H9 (cell line): ENCODE data around the gene GGTLC2. TPM values are rescaled to one million over a fixed set of nuclear protein-coding genes. Genes with fewer than 3 reads are reported as not detected.

Source experiments
- DNase-seq: peaks from one replicate; pipeline ENCODE4 v3.0.0-alpha.2; 2017
- H2AFZ ChIP-seq: one replicate; pipeline ENCODE4 v1.6.1; 2013; ENCODE audit warnings: mild to moderate bottlenecking, low read length, control low read depth, moderate library complexity
- H2AK5ac ChIP-seq: 2 replicates; pipeline ENCODE4 v1.6.1; 2013; ENCODE audit warnings: low read length, control low read depth, mixed read lengths; ENCODE audit not compliant: insufficient read length
- H2BK120ac ChIP-seq: one replicate; pipeline ENCODE4 v1.6.1; 2013; ENCODE audit warnings: low read depth, mild to moderate bottlenecking, low read length, control low read depth, inconsistent platforms; ENCODE audit not compliant: poor library complexity, severe bottlenecking
- H2BK12ac ChIP-seq: 2 replicates; pipeline ENCODE4 v1.6.1; 2013; ENCODE audit warnings: low read length, control low read depth, mixed read lengths, low read depth; ENCODE audit not compliant: insufficient read length
- H2BK15ac ChIP-seq: 2 replicates; pipeline ENCODE4 v1.6.1; 2013; ENCODE audit warnings: low read depth, low read length, control low read depth
- H2BK20ac ChIP-seq: one replicate; pipeline ENCODE4 v1.6.1; 2013; ENCODE audit warnings: low read depth, mild to moderate bottlenecking, low read length, control low read depth, inconsistent platforms; ENCODE audit not compliant: poor library complexity, severe bottlenecking
- H2BK5ac ChIP-seq: 2 replicates; pipeline ENCODE4 v1.6.1; 2013; ENCODE audit warnings: low read length, control low read depth, mixed read lengths; ENCODE audit not compliant: insufficient read length
- H3K14ac ChIP-seq: 2 replicates; pipeline ENCODE4 v1.6.1; 2013; ENCODE audit warnings: low read length, control low read depth; ENCODE audit not compliant: insufficient read depth
- H3K18ac ChIP-seq: 2 replicates; pipeline ENCODE4 v1.6.1; 2013; ENCODE audit warnings: low read depth, mild to moderate bottlenecking, mixed read lengths, low read length, control low read depth; ENCODE audit not compliant: insufficient read length
- H3K23ac ChIP-seq: 2 replicates; pipeline ENCODE4 v1.6.1; 2013; ENCODE audit warnings: low read length, control low read depth, mixed read lengths, low read depth; ENCODE audit not compliant: insufficient read length
- H3K23me2 ChIP-seq: 2 replicates; pipeline ENCODE4 v1.6.1; 2013; ENCODE audit warnings: low read depth, mild to moderate bottlenecking, mixed read lengths, low read length, control low read depth; ENCODE audit not compliant: insufficient read length, poor library complexity, severe bottlenecking
- H3K27ac ChIP-seq: 2 replicates; pipeline ENCODE4 v1.5.1; 2013; ENCODE audit warnings: low read length, control low read depth, mixed read lengths, low read depth; ENCODE audit not compliant: insufficient read length
- H3K27me3 ChIP-seq: 2 replicates; pipeline ENCODE4 v1.6.1; 2013; ENCODE audit warnings: low read length, control low read depth, inconsistent platforms; ENCODE audit not compliant: insufficient read depth
- H3K4ac ChIP-seq: 2 replicates; pipeline ENCODE4 v1.6.1; 2013; ENCODE audit warnings: low read depth, mild to moderate bottlenecking, control low read depth, inconsistent platforms, low read length, moderate library complexity
- H3K4me1 ChIP-seq: 2 replicates; pipeline ENCODE4 v1.6.1; 2013; ENCODE audit warnings: low read length, control low read depth, inconsistent platforms; ENCODE audit not compliant: insufficient read depth
- H3K4me2 ChIP-seq: 2 replicates; pipeline ENCODE4 v1.6.1; 2013; ENCODE audit warnings: low read length, control low read depth, mixed read lengths; ENCODE audit not compliant: insufficient read length, insufficient read depth
- H3K56ac ChIP-seq: 2 replicates; pipeline ENCODE4 v1.6.1; 2013; ENCODE audit warnings: low read depth, mild to moderate bottlenecking, mixed read lengths, low read length, control low read depth; ENCODE audit not compliant: insufficient read length
- H3K79me1 ChIP-seq: 2 replicates; pipeline ENCODE4 v1.6.1; 2013; ENCODE audit warnings: low read depth, mild to moderate bottlenecking, moderate library complexity, low read length, control low read depth, inconsistent platforms; ENCODE audit not compliant: insufficient read depth, poor library complexity, severe bottlenecking
- H3K79me2 ChIP-seq: 2 replicates; pipeline ENCODE4 v1.6.1; 2013; ENCODE audit warnings: low read length, control low read depth, inconsistent platforms; ENCODE audit not compliant: insufficient read depth
- H3K9ac ChIP-seq: 2 replicates; pipeline ENCODE4 v1.6.1; 2013; ENCODE audit warnings: low read length, control low read depth, mixed read lengths; ENCODE audit not compliant: insufficient read length; ENCODE audit errors: extremely low read depth
- H3K9me3 ChIP-seq: one replicate; pipeline ENCODE4 v1.6.1; 2013; ENCODE audit warnings: low read depth, low read length, inconsistent platforms; ENCODE audit not compliant: control insufficient read depth
- H3T11ph ChIP-seq: one replicate; pipeline ENCODE4 v1.6.1; 2013; ENCODE audit warnings: mild to moderate bottlenecking, low read length, control low read depth, inconsistent platforms
- H4K20me1 ChIP-seq: one replicate; pipeline ENCODE4 v1.6.1; 2013; ENCODE audit not compliant: control insufficient read depth, insufficient read length, insufficient read depth
- H4K5ac ChIP-seq: 2 replicates; pipeline ENCODE4 v1.6.1; 2013; ENCODE audit warnings: low read depth, mild to moderate bottlenecking, mixed read lengths, low read length, control low read depth; ENCODE audit not compliant: insufficient read length
- H4K8ac ChIP-seq: replicated peaks from 2 replicates; pipeline ENCODE4 v1.6.1; 2013; ENCODE audit warnings: low read length, control low read depth, mixed read lengths, low read depth; ENCODE audit not compliant: insufficient read length
- H4K91ac ChIP-seq: 2 replicates; pipeline ENCODE4 v1.6.1; 2013; ENCODE audit warnings: low read depth, mild to moderate bottlenecking, moderate library complexity, mixed read lengths, low read length, control low read depth; ENCODE audit not compliant: insufficient read length
- H3K27ac Mint-ChIP-seq, 3 experiments: 2 replicates in 2 of 3; 3 replicates in 1 of 3; pipeline ENCODE4 v1.8.0; 2020 to 2021; ENCODE audit warnings: mixed read lengths in 3 of 3, mild to moderate bottlenecking in 1 of 3, moderate library complexity in 1 of 3
- H3K27me3 Mint-ChIP-seq: 2 replicates; pipeline ENCODE4 v1.8.0; 2021; ENCODE audit warnings: low read depth, mild to moderate bottlenecking, moderate library complexity, mixed read lengths
- H3K36me3 Mint-ChIP-seq, 3 experiments: 2 replicates in 2 of 3; 3 replicates in 1 of 3; pipeline ENCODE4 v1.8.0; 2020 to 2021; ENCODE audit warnings: low read depth in 3 of 3, mixed read lengths in 3 of 3; ENCODE audit not compliant: insufficient read depth in 1 of 3
- H3K4me1 Mint-ChIP-seq, 2 experiments: 2 replicates each; pipeline ENCODE4 v1.8.0; 2020; ENCODE audit warnings: mixed read lengths in 2 of 2
- H3K4me3 Mint-ChIP-seq, 2 experiments: 2 replicates in 1 of 2; 3 replicates in 1 of 2; pipeline ENCODE4 v1.8.0; 2020 to 2021; ENCODE audit warnings: mild to moderate bottlenecking in 2 of 2, mixed read lengths in 2 of 2, moderate library complexity in 1 of 2
- H3K9me3 Mint-ChIP-seq, 2 experiments: 2 replicates in 1 of 2; 3 replicates in 1 of 2; pipeline ENCODE4 v1.8.0; 2020; ENCODE audit warnings: mild to moderate bottlenecking in 2 of 2, mixed read lengths in 2 of 2, moderate library complexity in 1 of 2
- CTCF ChIP-seq: fragments of 200-600 bp; sonication (generic); conservative IDR thresholded peaks from 3 replicates; pipeline ENCODE4 v1.8.0; 2021; ENCODE audit warnings: antibody characterized with exemption, mild to moderate bottlenecking
- WGBS: extraction: QIAGEN DNeasy Blood & Tissue Kit; methylation state at CpG from one replicate; pipeline ENCODE4 v1.1.7; 2013; ENCODE audit warnings: missing lambda C conversion rate, low lambda C conversion rate, mixed read lengths; ENCODE audit not compliant: insufficient read length; ENCODE audit errors: extremely low coverage; 5-methylcytosine and 5-hydroxymethylcytosine counted together
- total RNA-seq: library from RNA; stranded (reverse); gene quantifications from 2 replicates; pipeline ENCODE4 v1.2.1, GENCODE V29; 2021

The GGTLC2 gene
- total RNA-seq, 1 experiment from 2014 or later: not detected

- WGBS: no CpG with 5 or more reads among the region's 3 CpGs
- Mint-ChIP-seq H3K4me1 (peaks cover 4 to 10% of the 10 kb centered on the region in 2 experiments; a peak in 3 of 4 replicates), H3K36me3 (no peaks in the 10 kb centered on the region), H3K27ac (no peak overlapping the region), H3K27me3 (peaks cover 100% of the 10 kb centered on the region), H3K4me3 (no peak overlapping the region), H3K9me3 (no peaks in the 10 kb centered on the region)
- no peak overlapping the region for H3K14ac ChIP-seq
- no peak overlapping the region for H2BK5ac ChIP-seq
- H3K79me1 ChIP-seq: no peaks in the 10 kb centered on the region
- no peak overlapping the region for H2BK15ac ChIP-seq
- H3K23me2 ChIP-seq: no peaks in the 10 kb centered on the region
- H2BK12ac ChIP-seq: no peak overlapping the region
- peaks cover 21% of the 10 kb centered on the region; the same call in 1 of the 2 replicates for H3K27me3 ChIP-seq
- no peak overlapping the region for H3K27ac ChIP-seq
- H3T11ph ChIP-seq: no peak overlapping the region
- H4K91ac ChIP-seq: no peak overlapping the region
- H3K4me2 ChIP-seq: no peak overlapping the region
- H3K4ac ChIP-seq: no peak overlapping the region
- H2BK20ac ChIP-seq: no peak overlapping the region
- H4K5ac ChIP-seq: no peak overlapping the region
- H2AK5ac ChIP-seq: no peak overlapping the region
- TF ChIP-seq CTCF: no peak
- DNase-seq: no peak
- no peak overlapping the region for H3K9ac ChIP-seq
- H3K4me1 ChIP-seq: no peaks in the 10 kb centered on the region
- H4K20me1 ChIP-seq: no peaks in the 10 kb centered on the region
- no peak overlapping the region for H3K18ac ChIP-seq
- H2AFZ ChIP-seq: no peak overlapping the region
- no peak overlapping the region for H3K23ac ChIP-seq
- no peaks in the 10 kb centered on the region for H3K9me3 ChIP-seq
- no peak overlapping the region for H3K56ac ChIP-seq
- H3K79me2 ChIP-seq: no peaks in the 10 kb centered on the region
- H4K8ac ChIP-seq: no peak overlapping the region
- H2BK120ac ChIP-seq: no peak overlapping the region
Observed at GRCh38 chr22:22662095-22662494, 17.7 kb downstream of the GGTLC2 start.
